ENCODE measurements around the gene PLCG1.

PLCG1 gene

GRCh38 chr20:41182296-41183212 is 45.2 kb downstream of the PLCG1 start:
- DNase-seq, result no peak

DNA sequence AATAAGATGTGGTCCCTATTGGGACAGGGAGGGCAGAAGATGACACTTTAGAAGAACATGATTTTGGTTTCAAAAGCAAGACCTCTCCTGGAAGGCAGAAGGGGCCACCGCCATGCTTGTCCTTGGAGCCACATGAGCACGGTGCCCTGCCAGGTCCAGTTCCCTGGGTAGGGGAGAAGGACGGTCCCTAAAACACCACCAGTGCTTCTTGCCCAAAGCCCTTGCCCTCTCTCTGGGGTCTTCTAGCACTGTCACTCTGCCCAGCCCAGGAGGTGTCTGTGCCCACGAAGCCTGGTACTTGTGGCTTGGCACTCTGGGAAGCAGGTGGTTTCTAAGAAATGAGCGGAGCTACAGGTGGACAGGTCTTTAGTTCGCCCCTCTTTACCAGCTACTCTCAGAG is 46.0 kb downstream of the PLCG1 start:
- no peak for DNase-seq

DNA sequence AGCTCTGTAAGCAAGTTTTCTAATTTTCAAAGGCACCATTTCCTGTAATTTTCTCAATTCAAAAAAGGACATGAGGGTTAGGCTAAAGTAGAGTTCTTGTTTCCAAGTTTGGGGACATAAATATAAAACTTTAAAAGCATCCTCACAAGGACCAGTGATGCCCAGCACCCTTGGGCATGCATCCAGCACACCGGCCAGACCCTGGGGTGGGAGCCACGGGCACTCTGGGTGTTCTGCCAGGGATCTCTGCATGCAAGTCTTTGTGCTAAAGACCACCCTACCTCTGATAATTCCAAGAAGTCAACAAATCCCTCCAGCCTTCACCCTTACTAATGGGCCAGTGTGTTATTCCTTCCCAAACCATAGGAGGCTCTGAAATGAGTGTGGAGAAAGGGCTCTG is 46.5 kb downstream of the PLCG1 start:
- no peak for DNase-seq

DNA sequence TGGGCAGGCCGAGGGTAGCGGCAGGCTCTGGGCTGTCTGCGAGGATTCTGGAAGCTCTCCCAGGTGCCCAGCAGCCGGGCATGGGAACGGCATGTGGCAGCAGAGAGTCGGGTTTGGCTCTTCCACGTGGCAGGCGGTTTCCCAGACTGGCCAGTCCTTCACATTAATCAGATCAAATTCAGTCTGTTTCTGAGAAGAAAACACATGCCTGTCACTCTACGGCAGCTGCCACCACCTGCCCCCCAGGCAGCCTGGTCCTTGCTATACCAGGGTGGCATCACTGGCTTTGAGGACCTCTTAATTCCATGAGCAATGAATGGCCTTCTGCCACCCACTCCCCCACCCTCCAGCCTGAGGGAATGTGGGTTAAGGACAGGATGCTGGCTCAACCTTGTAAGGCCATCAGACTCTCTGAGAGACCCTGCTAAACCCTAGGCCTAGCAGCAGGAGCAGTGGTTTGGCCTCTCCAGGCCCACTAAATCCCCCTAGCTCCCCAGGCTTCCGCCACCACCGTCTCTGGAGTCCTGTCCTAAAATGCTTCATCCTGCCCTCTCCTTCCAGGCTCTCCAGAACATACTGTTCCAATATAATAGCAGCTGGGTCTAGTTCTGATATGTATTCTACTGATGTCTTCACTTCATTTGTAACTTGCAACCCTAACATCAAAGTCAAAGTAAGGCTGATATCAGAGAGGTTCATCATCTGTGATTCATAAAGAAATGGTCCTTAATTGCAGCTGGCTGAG is 47.8 kb downstream of the PLCG1 start:
- no peak for DNase-seq

GRCh38 chr20:41187668-41188067 is 50.3 kb downstream of the PLCG1 start:
- DNase-seq, result no peak

GRCh38 chr20:41191562-41192500 is 54.5 kb downstream of the PLCG1 start:
- no peak for DNase-seq

DNA sequence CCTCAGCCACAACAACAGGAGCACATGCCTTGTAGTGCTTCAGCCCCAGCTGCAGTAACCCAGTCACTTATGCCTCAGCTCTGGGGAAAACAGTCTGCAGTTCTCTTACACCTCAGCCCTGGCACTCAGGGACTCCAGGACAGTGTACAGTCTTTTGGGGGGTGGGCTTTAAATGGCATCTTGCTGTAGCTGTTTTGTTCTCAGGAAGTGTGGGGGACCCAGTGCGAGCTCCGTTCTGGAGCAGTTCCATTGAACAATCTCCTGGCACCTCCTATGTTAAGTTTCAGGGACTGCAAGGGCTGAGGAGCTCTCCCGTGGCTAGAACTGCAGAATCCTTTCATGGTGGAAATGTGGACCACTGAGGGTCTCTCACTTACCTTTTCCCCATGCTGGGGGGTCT is 55.2 kb downstream of the PLCG1 start:
- no peak for DNase-seq

GRCh38 chr20:41196653-41197225 is 59.4 kb downstream of the PLCG1 start:
- no peak for DNase-seq

DNA sequence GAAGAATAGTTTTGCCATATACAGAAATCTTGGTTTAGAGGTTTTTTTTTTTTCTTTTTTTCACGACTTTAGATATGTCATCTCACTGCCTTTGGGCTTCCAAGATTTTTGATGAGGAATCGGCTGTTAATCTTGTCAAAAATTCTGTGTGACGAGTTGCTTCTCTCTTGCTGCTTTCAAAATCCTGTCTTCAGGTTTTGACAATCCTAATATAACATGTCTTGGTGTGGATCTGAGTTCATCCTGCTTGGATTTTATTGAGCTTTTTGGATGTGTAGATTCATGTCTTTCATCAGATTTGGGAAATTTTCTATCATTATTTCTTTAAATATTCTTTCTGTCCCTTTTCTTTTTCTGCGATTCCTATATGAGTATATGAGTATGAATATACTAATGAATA is 61.1 kb downstream of the PLCG1 start:
- DNase-seq, result no peak

GRCh38 chr20:41200446-41201202 is 63.3 kb downstream of the PLCG1 start:
- DNase-seq, result no peak

DNA sequence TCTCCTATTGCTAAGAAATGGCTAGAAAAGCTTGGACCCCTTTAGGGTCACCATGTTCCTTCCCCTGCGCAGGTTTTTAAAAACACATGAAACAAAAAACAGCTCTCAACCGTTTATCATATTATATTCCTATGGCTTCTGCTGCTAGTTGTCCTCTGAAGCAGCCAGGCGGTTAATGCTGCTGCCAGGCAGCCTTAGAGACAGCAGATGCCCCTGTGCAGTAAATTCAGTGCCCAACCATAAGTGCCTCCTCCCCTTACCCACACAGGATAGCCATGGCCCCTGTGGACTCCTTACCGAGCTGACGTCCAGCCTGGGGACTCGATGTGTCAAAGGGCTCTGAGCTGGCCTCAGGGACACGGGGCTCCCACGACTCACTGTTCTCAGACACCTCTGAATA is 64.4 kb downstream of the PLCG1 start:
- DNase-seq, result no peak

DNA sequence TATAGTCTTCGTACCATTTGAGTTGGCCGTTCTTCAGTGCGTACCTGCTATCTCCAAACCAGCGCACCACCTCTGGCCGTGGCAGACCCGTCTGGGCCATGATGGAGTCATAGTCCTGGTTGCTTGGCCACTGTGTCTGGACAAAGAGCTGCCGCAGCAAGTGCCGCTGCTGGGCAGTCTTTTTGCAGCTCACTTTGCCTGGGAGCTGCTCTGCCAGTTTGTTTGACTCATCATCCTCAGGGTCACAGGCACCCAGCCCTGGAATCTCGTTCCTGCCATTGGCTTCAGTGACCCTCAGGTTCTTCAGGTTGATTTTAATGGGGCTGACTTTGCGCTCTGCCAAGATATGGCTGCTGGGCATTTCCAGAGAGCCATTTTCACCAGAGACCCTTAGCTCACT is 65.1 kb downstream of the PLCG1 start:
- no peak for DNase-seq

DNA sequence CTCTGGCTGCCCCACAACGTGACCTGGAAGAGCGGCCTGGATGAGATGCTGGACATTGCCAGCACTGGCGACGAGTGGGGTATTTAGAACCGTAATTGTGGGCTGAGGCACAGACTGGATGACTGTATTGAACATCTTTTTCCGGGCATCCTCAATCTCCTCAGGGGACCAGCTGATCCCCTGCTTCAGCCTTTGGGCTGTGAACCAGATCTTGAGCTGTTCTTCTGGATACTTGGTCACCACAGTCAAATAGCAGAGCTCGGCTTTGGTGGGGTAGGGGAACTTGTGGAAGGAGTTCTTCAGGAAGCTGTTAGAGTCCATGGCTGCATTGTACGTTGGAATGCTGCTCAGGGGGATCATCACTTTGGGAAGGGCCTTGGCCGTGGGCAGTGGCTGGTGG is 66.3 kb downstream of the PLCG1 start:
- no peak for DNase-seq

- DNase-seq, result no peak
These were observed 67.2 kb downstream of the PLCG1 start for GRCh38 chr20:41204304-41205265.

- no peak for DNase-seq
These were observed 68.0 kb downstream of the PLCG1 start for GRCh38 chr20:41205313-41205712.

GRCh38 chr20:41213150-41213820 is 75.9 kb downstream of the PLCG1 start:
- no peak for DNase-seq

DNA sequence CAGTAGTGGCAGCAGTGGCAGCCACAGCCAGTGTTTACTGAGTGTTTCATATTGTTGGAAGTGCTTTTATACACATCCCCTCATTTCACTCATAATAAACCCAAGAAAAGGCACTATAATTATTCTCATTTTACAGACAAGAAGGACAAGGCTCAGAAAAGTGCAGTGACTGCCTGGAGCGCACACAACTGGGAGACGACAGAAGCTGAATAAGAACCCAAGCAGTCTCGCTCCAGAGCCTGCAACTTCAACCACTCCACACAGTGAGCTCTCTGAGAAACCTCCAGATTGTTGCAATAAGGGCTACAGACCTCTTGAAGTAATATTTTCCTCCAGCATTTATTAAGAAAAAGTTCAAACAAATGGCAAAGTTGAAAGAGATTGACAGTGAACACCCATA is 76.9 kb downstream of the PLCG1 start:
- DNase-seq, result no peak

GRCh38 chr20:41214666-41215065 is 77.3 kb downstream of the PLCG1 start:
- DNase-seq, result no peak

DNA sequence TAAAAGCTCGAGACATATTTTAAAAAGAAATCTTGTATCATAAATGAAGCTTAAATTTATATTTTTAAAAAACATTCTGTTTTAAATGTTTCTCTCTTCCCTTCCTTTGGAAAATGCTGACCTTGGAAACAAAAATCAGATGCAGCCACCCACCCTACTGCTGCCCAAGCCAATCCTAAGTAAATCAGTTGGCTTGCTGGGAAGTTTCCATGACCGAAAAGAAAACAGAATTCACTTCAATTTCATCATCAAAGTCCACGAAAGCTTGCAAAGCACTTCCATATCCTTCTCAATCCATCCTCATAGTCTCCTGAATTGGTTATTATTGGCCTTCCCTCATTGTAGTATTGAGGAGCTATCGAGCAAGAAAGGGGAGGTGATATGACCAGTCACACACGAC is 80.1 kb downstream of the PLCG1 start:
- DNase-seq, result no peak

DNA sequence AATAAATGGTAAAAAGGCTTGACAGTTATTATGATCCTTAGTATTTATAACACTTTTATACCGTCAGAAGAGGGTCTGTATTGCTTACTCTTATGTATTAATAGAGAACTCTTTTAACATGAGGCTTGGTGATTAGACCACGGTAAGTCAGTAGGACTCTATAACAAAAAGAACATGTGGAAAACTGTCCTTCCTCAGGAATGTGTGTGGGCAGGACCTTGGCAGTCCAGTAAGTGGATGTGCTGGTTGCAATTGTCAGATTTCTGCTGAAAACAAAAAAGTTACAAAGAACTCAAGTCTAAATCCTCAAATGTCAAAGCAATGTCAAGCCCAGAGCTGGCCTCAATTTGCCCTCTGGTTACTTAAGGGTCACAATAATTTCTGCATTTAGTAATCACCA is 81.1 kb downstream of the PLCG1 start:
- DNase-seq, result no peak

Measured in inflammatory macrophage treated with lipopolysaccharide for 4 hours (primary cell).